Measurements from ENCODE around the gene DNAJC12.

The DNAJC12 gene

DNA sequence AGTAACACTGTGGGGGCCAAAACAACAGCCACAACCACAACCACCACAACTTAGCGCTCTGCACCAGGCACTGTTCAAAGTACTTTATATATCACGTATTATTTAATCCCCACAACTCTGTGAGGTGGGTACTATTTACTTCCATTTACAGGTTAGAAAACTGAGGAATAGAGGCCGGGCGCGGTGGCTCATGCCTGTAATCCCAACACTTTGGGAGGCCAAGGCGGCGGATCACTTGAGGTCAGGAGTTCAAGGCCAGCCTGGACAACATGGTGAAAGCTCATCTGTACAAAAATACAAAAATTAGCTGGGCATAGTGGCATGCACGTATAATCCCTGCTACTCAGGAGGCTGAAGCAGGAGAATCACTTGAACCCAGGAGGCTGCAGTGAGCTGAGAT lies 3.6 kb downstream of the DNAJC12 start:
- in situ Hi-C loops (cut with HindIII; ENCODE audit: low pct_unique_long_range_greater_than_20kb, low sequenced_read_pairs): no loop called here
- no peak for DNase-seq (ENCODE audit: low read depth in 1 of 2, low spot score in 1 of 2)
- no peak for TF ChIP-seq JUND (IDR thresholded peaks at IDR 0.05; ENCODE audit: low read depth)

- DNase-seq (ENCODE audit: low read depth in 1 of 2, low spot score in 1 of 2): no peak
- TF ChIP-seq JUND (IDR thresholded peaks at IDR 0.05; ENCODE audit: low read depth): no peak
- in situ Hi-C loops (cut with HindIII; ENCODE audit: low pct_unique_long_range_greater_than_20kb, low sequenced_read_pairs): no loop called here
Measured at GRCh38 chr10:67827811-67828210, 10.2 kb downstream of the DNAJC12 start.

- in situ Hi-C loops (cut with HindIII; ENCODE audit: low pct_unique_long_range_greater_than_20kb, low sequenced_read_pairs): no loop called here
- no peak for TF ChIP-seq JUND (IDR thresholded peaks at IDR 0.05; ENCODE audit: low read depth)
- DNase-seq (ENCODE audit: low read depth in 1 of 2, low spot score in 1 of 2): peak in 1 of 2 experiments; percentile 14
Measured at GRCh38 chr10:67819768-67820204, 18.2 kb downstream of the DNAJC12 start.

DNA sequence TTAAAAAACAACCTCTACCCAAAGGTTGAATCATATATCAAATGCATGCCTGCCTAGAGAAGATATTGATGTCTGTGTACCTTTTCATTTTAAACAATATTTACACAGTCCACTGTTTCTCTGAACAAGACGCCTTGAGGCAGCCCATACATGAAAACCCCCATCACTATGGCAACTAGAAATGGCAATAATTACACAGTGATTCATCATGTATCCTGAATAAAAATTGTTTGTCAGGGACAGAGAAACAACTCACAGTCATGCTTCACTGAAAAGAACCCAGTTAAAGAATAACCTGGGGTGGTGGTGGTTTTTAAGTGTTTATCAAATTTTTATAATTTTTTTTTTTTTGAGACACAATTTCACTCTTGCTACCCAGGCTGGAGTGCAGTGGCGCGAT lies 19.7 kb downstream of the DNAJC12 start:
- TF ChIP-seq JUND (IDR thresholded peaks at IDR 0.05; ENCODE audit: low read depth): no peak
- in situ Hi-C loops (cut with HindIII; ENCODE audit: low pct_unique_long_range_greater_than_20kb, low sequenced_read_pairs): no loop called here
- DNase-seq (ENCODE audit: low read depth in 1 of 2, low spot score in 1 of 2): peak in 1 of 2 experiments; percentile 52

DNA sequence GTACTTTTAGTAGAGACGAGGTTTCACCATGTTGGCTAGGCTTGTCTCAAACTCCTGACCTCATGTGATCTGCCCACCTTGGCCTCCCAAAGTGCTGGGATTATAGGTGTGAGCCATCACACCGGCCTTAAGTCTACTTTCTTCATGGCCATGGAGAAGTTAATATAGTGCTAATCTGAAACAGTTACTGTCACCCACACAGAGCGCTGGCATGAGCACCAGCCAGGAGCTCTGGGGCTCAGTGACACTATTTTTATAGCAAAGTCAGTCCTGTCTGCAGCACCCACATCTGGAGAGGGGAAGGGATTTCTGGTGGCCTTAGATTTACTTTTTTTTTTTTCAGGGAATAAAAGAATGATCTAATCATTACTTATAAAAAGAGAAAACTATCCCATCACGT lies 21.3 kb downstream of the DNAJC12 start:
- TF ChIP-seq JUND (IDR thresholded peaks at IDR 0.05; ENCODE audit: low read depth): no peak
- no peak for DNase-seq (ENCODE audit: low read depth in 1 of 2, low spot score in 1 of 2)
- in situ Hi-C loops (cut with HindIII; ENCODE audit: low pct_unique_long_range_greater_than_20kb, low sequenced_read_pairs): no loop called here

- DNase-seq (ENCODE audit: low read depth in 1 of 2, low spot score in 1 of 2): no peak
Measured at GRCh38 chr10:67815571-67816059, 22.4 kb downstream of the DNAJC12 start.

DNA sequence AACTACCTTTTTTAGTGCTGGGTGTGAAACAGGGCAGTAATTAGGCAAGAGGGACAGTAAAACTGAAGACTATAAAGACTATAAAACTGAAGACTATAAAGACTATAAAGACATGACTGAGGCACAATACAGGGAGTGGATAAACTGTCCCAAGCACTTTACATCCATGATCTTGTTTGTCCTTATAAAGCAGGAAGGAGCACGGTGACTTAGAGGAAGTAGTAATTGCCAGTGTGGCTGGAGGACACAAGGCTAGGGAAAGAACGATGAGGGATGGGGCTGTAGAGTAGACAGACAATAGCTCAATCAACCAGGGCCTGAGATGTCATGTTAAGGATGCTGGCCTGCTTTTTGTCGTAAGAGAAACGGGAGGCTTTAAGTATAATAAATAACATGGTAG lies 26.0 kb downstream of the DNAJC12 start:
- no peak for TF ChIP-seq JUND (IDR thresholded peaks at IDR 0.05; ENCODE audit: low read depth)
- DNase-seq (ENCODE audit: low read depth in 1 of 2, low spot score in 1 of 2): no peak

More at GRCh38 chr10:67815571-67816059, 22.4 kb downstream of the DNAJC12 start:
- in situ Hi-C loops (cut with HindIII; ENCODE audit: low pct_unique_long_range_greater_than_20kb, low sequenced_read_pairs): no loop called here
- no peak for TF ChIP-seq JUND (IDR thresholded peaks at IDR 0.05; ENCODE audit: low read depth)

GRCh38 chr10:67809107-67809506 lies 28.9 kb downstream of the DNAJC12 start:
- in situ Hi-C loops (cut with HindIII; ENCODE audit: low pct_unique_long_range_greater_than_20kb, low sequenced_read_pairs): no loop called here

More for the DNA sequence above, 26.0 kb downstream of the DNAJC12 start:
- in situ Hi-C loops (cut with HindIII; ENCODE audit: low pct_unique_long_range_greater_than_20kb, low sequenced_read_pairs): no loop called here

GRCh38 chr10:67808704-67809103 lies 29.3 kb downstream of the DNAJC12 start:
- in situ Hi-C loops (cut with HindIII; ENCODE audit: low pct_unique_long_range_greater_than_20kb, low sequenced_read_pairs): no loop called here
- DNase-seq (ENCODE audit: low read depth in 1 of 2, low spot score in 1 of 2): no peak
- no peak for TF ChIP-seq JUND (IDR thresholded peaks at IDR 0.05; ENCODE audit: low read depth)

More at GRCh38 chr10:67809107-67809506, 28.9 kb downstream of the DNAJC12 start:
- DNase-seq (ENCODE audit: low read depth in 1 of 2, low spot score in 1 of 2): no peak
- TF ChIP-seq JUND (IDR thresholded peaks at IDR 0.05; ENCODE audit: low read depth): no peak

DNA sequence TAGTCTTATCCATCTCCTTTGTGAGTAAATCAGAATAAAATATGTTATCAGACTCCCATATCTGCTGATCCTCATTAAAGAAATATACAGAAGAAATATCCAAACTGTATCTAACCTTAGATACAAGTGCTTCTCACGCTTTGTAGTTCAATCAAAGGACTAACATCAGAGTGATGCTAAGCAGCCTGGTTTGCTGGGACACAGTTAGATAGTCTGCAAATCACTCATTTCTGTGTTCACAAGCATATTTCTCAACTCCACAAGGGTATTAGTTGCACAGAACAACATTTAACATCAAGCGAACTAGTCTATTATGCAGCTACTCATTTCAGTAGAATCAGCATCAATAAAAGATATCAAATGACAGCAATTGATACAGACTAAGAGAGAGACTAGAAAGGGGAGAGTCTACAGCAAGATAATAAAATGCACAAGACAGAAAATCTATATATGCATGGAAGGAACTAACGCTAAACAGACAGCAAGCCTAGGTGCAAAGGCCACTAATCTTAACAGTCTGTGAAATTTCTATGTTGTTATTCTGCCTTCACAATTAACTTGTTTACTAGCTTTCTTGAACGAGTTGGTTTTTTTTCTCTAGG lies 30.0 kb downstream of the DNAJC12 start:
- TF ChIP-seq JUND (IDR thresholded peaks at IDR 0.05; ENCODE audit: low read depth): no peak
- in situ Hi-C loops (cut with HindIII; ENCODE audit: low pct_unique_long_range_greater_than_20kb, low sequenced_read_pairs): no loop called here
- DNase-seq (ENCODE audit: low read depth in 1 of 2, low spot score in 1 of 2): no peak

GRCh38 chr10:67804395-67804678 lies 33.7 kb downstream of the DNAJC12 start:
- in situ Hi-C loops (cut with HindIII; ENCODE audit: low pct_unique_long_range_greater_than_20kb, low sequenced_read_pairs): no loop called here
- peak in 1 of 2 experiments; percentile 56 for DNase-seq (ENCODE audit: low read depth in 1 of 2, low spot score in 1 of 2)
- no peak for TF ChIP-seq JUND (IDR thresholded peaks at IDR 0.05; ENCODE audit: low read depth)

DNA sequence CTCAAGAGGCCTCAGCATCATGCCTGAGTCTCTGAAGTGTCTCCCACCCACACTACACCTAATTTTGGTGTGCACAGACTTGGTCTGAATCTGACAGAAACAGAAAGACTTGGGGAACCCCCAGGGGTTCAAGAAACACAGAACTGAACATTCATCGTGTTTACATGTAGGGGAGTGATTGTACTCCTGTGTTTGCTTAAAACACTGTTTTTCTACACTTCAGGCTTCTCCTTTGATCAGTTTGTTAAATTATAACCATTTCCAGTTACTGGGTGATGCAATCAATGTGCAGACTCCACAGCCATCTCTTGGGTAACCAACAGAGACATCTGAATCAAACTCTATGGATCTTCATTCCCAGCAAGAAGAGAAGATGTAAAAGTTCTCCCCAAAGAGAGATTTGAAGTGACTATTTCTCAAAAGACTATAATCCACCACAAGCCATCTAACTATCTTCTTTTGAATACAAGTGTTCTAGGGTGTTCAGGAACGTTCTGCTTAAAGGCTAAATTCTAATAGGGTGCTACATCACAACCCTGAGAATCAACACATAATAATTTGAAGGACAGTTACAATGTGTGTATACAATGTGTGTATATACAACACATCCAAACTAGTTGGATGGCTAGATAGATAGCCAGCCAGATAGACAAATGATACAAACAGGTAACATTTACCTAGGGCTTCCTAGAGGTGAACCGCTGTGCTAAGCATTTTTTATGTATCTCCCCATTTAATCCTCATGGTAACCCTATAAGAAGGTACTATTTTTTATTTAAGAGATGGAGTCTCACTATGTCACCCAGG lies 34.2 kb downstream of the DNAJC12 start:
- DNase-seq (ENCODE audit: low read depth in 1 of 2, low spot score in 1 of 2): no peak
- TF ChIP-seq JUND (IDR thresholded peaks at IDR 0.05; ENCODE audit: low read depth): no peak
- in situ Hi-C loops (cut with HindIII; ENCODE audit: low pct_unique_long_range_greater_than_20kb, low sequenced_read_pairs): no loop called here

- in situ Hi-C loops (cut with HindIII; ENCODE audit: low pct_unique_long_range_greater_than_20kb, low sequenced_read_pairs): no loop called here
- no peak for DNase-seq (ENCODE audit: low read depth in 1 of 2, low spot score in 1 of 2)
Measured at GRCh38 chr10:67802767-67803538, 35.0 kb downstream of the DNAJC12 start.

More at GRCh38 chr10:67802767-67803538, 35.0 kb downstream of the DNAJC12 start:
- TF ChIP-seq JUND (IDR thresholded peaks at IDR 0.05; ENCODE audit: low read depth): no peak
